Measurements from ENCODE around the gene CASP2.

GRCh38 chr7:143352531-143353002 is 64.4 kb downstream of the CASP2 start:
- TF ChIP-seq, protein P1, sequence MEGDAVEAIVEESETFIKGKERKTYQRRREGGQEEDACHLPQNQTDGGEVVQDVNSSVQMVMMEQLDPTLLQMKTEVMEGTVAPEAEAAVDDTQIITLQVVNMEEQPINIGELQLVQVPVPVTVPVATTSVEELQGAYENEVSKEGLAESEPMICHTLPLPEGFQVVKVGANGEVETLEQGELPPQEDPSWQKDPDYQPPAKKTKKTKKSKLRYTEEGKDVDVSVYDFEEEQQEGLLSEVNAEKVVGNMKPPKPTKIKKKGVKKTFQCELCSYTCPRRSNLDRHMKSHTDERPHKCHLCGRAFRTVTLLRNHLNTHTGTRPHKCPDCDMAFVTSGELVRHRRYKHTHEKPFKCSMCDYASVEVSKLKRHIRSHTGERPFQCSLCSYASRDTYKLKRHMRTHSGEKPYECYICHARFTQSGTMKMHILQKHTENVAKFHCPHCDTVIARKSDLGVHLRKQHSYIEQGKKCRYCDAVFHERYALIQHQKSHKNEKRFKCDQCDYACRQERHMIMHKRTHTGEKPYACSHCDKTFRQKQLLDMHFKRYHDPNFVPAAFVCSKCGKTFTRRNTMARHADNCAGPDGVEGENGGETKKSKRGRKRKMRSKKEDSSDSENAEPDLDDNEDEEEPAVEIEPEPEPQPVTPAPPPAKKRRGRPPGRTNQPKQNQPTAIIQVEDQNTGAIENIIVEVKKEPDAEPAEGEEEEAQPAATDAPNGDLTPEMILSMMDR (IDR thresholded peaks at IDR 0.05) = no peak
- no peak for TF ChIP-seq POLR2A (IDR thresholded peaks at IDR 0.05)

Measured in heart left ventricle (tissue), 13 donors.